Activated T-cell treated with anti-CD3 and anti-CD28 coated beads for 4 hours (primary cell): Measurements from ENCODE around the gene SNAPC2.
A peak's percentile ranks its signal among the peaks of the same experiment; 100 is the strongest.

ENCODE experiments used
- DNase-seq: peaks from one replicate; pipeline ENCODE4 v3.0.0-alpha.2; 2020

SNAPC2 gene

GRCh38 chr19:7919610-7920518 is at the start of gene SNAPC2:
SNAPC2 (plus strand) TSS chr19:7920338; CDS start chr19:7920367, 29 bp downstream.
- peak; percentile 93 for DNase-seq

GRCh38 chr19:7870571-7871436 is 49.3 kb upstream of the SNAPC2 start:
- DNase-seq: no peak

- peak; percentile 69 for DNase-seq
Observed at GRCh38 chr19:7871437-7872305, 48.5 kb upstream of the SNAPC2 start.

- DNase-seq: no peak
Observed at GRCh38 chr19:7872306-7873204, 47.6 kb upstream of the SNAPC2 start.

- DNase-seq: no peak
Observed at GRCh38 chr19:7873304-7874075, 46.6 kb upstream of the SNAPC2 start.

GRCh38 chr19:7874076-7874896 is 45.9 kb upstream of the SNAPC2 start, which contains the start of gene PRR36:
PRR36 (minus strand) TSS chr19:7874390; CDS start chr19:7873689, 701 bp downstream.
- no peak for DNase-seq

- DNase-seq: no peak
Observed at GRCh38 chr19:7874897-7875273, 45.3 kb upstream of the SNAPC2 start.

GRCh38 chr19:7877249-7877836 is 42.8 kb upstream of the SNAPC2 start:
- no peak for DNase-seq

- DNase-seq: no peak
Observed at GRCh38 chr19:7879111-7879807, 40.9 kb upstream of the SNAPC2 start.

- no peak for DNase-seq
Observed at GRCh38 chr19:7879836-7880235, 40.3 kb upstream of the SNAPC2 start.

GRCh38 chr19:7881910-7882309 is 38.2 kb upstream of the SNAPC2 start:
- DNase-seq: no peak

- no peak for DNase-seq
Observed at GRCh38 chr19:7883105-7883504, 37.0 kb upstream of the SNAPC2 start.

GRCh38 chr19:7883796-7884570 is 36.2 kb upstream of the SNAPC2 start:
- DNase-seq: no peak

GRCh38 chr19:7885818-7886217 is 34.3 kb upstream of the SNAPC2 start:
- no peak for DNase-seq

GRCh38 chr19:7887408-7888144 is 32.6 kb upstream of the SNAPC2 start:
- DNase-seq: no peak

GRCh38 chr19:7888145-7888825 is 31.9 kb upstream of the SNAPC2 start, which contains the start of gene LRRC8E:
LRRC8E (plus strand) TSS chr19:7888510; CDS start chr19:7895604, 7,094 bp downstream.
- DNase-seq: no peak
